ENCODE data around the gene SLIT3. TPM values are rescaled to one million over a fixed set of nuclear protein-coding genes. Genes with fewer than 3 reads are reported as not detected.

Gene SLIT3
- total RNA-seq, 1 experiment from 2014 or later: 0.44 TPM

GRCh38 chr5:168807287-168807686, 493.7 kb downstream of the SLIT3 start:
- no peaks in the 10 kb centered on the region for H3K4me1 ChIP-seq (ENCODE audit: insufficient read depth, low read length)
- ATAC-seq (no peak), DNase-seq (no peak)
- ChIA-PET POLR2A (ENCODE audit: unreplicated experiment) (no interaction called here), CTCF (no interaction called here)
- H3K79me2 ChIP-seq (ENCODE audit: low read length): no peaks in the 10 kb centered on the region
- no peak for TF ChIP-seq EZH2 (IDR thresholded peaks at IDR 0.05; ENCODE audit: low read length, unreplicated experiment)
- no peak for TF ChIP-seq CTCF (conservative IDR thresholded peaks at IDR 0.05; ENCODE audit: low read depth, low read length)
- TF ChIP-seq EZH2phosphoT487 (IDR thresholded peaks at IDR 0.05; ENCODE audit: borderline replicate concordance, low read length): no peak
- no peaks in the 10 kb centered on the region for H4K20me1 ChIP-seq (ENCODE audit: low read length)
- H3K9ac ChIP-seq (ENCODE audit: low read length): no peak overlapping the region
- intact Hi-C loops (cut with micrococcal nuclease): no loop called here
- no peaks in the 10 kb centered on the region for H3K9me2 ChIP-seq (replicated peaks; ENCODE audit: low read length)
- H3F3A ChIP-seq (ENCODE audit: low read length, unreplicated experiment): no peaks in the 10 kb centered on the region
- H3K9me3 ChIP-seq (ENCODE audit: low read length): no peaks in the 10 kb centered on the region
- no peak overlapping the region for H2AFZ ChIP-seq (ENCODE audit: low read length)
- BruUV-seq (replicated peaks): no TSS peak
- H3K36me3 ChIP-seq (ENCODE audit: low read depth, low read length): no peaks in the 10 kb centered on the region
- peaks cover 42% of the 10 kb centered on the region for H3K27me3 ChIP-seq (ENCODE audit: low read length)
- H3K4me2 ChIP-seq (ENCODE audit: low read length): no peak overlapping the region
- H3K4me3 ChIP-seq (ENCODE audit: low read length): no peak overlapping the region
- no peak overlapping the region for H3K27ac ChIP-seq (ENCODE audit: low read length)

- no peaks in the 10 kb centered on the region for H3F3A ChIP-seq (ENCODE audit: low read length, unreplicated experiment)
- no peak overlapping the region for H3K4me2 ChIP-seq (ENCODE audit: low read length)
- H3K9me2 ChIP-seq (replicated peaks; ENCODE audit: low read length): no peaks in the 10 kb centered on the region
- DNase-seq (no peak), ATAC-seq (no peak)
- no peaks in the 10 kb centered on the region for H3K9me3 ChIP-seq (ENCODE audit: low read length)
- H3K4me3 ChIP-seq (ENCODE audit: low read length): no peak overlapping the region
- no peaks in the 10 kb centered on the region for H3K36me3 ChIP-seq (ENCODE audit: low read depth, low read length)
- peaks cover 26% of the 10 kb centered on the region for H3K27me3 ChIP-seq (ENCODE audit: low read length)
- no peaks in the 10 kb centered on the region for H3K79me2 ChIP-seq (ENCODE audit: low read length)
- no peak overlapping the region for H3K27ac ChIP-seq (ENCODE audit: low read length)
- TF ChIP-seq EZH2phosphoT487 (IDR thresholded peaks at IDR 0.05; ENCODE audit: borderline replicate concordance, low read length) (no peak), CTCF (conservative IDR thresholded peaks at IDR 0.05; ENCODE audit: low read depth, low read length) (no peak), EZH2 (IDR thresholded peaks at IDR 0.05; ENCODE audit: low read length, unreplicated experiment) (no peak)
- ChIA-PET POLR2A (ENCODE audit: unreplicated experiment) (no interaction called here), CTCF (no interaction called here)
- no TSS peak for BruUV-seq (replicated peaks)
- H4K20me1 ChIP-seq (ENCODE audit: low read length): no peaks in the 10 kb centered on the region
- H2AFZ ChIP-seq (ENCODE audit: low read length): no peak overlapping the region
- H3K9ac ChIP-seq (ENCODE audit: low read length): no peak overlapping the region
- no peaks in the 10 kb centered on the region for H3K4me1 ChIP-seq (ENCODE audit: insufficient read depth, low read length)
- intact Hi-C loops (cut with micrococcal nuclease): no loop called here
These were observed 497.4 kb downstream of the SLIT3 start for GRCh38 chr5:168803541-168803940.

DNA sequence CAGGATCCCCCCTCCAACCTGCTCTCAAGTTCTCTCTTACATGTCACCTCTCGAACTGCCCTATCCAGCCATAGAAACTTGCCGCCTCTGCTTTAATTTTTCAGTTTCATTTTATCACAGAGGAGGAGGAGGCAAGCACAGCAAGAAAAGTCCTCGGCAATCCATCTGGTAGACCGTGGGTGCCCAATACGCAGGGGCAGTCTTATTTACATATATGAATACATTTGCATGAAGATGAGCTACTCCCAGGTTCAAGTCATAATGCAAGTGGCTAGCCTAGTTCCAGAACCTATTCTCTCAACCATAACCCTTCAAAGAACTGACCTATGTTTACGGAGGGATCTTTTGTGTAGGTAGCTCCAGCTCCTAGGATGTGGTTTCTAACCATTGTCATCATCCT, 498.6 kb downstream of the SLIT3 start:
- ChIA-PET CTCF (no interaction called here), POLR2A (ENCODE audit: unreplicated experiment) (no interaction called here)
- Histone ChIP-seq H4K20me1 (ENCODE audit: low read length) (no peaks in the 10 kb centered on the region), H3K4me2 (ENCODE audit: low read length) (no peak overlapping the region), H3F3A (ENCODE audit: low read length, unreplicated experiment) (no peaks in the 10 kb centered on the region), H3K4me3 (ENCODE audit: low read length) (no peak overlapping the region), H3K27ac (ENCODE audit: low read length) (no peak overlapping the region), H3K9me2 (replicated peaks; ENCODE audit: low read length) (no peaks in the 10 kb centered on the region), H3K79me2 (ENCODE audit: low read length) (no peaks in the 10 kb centered on the region), H3K27me3 (ENCODE audit: low read length) (peaks cover 25% of the 10 kb centered on the region), H3K4me1 (ENCODE audit: insufficient read depth, low read length) (no peaks in the 10 kb centered on the region), H3K9ac (ENCODE audit: low read length) (no peak overlapping the region), H3K9me3 (ENCODE audit: low read length) (no peaks in the 10 kb centered on the region), H3K36me3 (ENCODE audit: low read depth, low read length) (no peaks in the 10 kb centered on the region), H2AFZ (ENCODE audit: low read length) (no peak overlapping the region)
- ATAC-seq: no peak
- intact Hi-C loops (cut with micrococcal nuclease): no loop called here
- DNase-seq: no peak
- BruUV-seq (replicated peaks): no TSS peak
- no peak for TF ChIP-seq EZH2 (IDR thresholded peaks at IDR 0.05; ENCODE audit: low read length, unreplicated experiment)
- no peak for TF ChIP-seq EZH2phosphoT487 (IDR thresholded peaks at IDR 0.05; ENCODE audit: borderline replicate concordance, low read length)
- TF ChIP-seq CTCF (conservative IDR thresholded peaks at IDR 0.05; ENCODE audit: low read depth, low read length): no peak

Data from PC-3 (cell line).